ENCODE data around the gene CBFA2T3.

- TF ChIP-seq, protein P1, sequence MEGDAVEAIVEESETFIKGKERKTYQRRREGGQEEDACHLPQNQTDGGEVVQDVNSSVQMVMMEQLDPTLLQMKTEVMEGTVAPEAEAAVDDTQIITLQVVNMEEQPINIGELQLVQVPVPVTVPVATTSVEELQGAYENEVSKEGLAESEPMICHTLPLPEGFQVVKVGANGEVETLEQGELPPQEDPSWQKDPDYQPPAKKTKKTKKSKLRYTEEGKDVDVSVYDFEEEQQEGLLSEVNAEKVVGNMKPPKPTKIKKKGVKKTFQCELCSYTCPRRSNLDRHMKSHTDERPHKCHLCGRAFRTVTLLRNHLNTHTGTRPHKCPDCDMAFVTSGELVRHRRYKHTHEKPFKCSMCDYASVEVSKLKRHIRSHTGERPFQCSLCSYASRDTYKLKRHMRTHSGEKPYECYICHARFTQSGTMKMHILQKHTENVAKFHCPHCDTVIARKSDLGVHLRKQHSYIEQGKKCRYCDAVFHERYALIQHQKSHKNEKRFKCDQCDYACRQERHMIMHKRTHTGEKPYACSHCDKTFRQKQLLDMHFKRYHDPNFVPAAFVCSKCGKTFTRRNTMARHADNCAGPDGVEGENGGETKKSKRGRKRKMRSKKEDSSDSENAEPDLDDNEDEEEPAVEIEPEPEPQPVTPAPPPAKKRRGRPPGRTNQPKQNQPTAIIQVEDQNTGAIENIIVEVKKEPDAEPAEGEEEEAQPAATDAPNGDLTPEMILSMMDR (IDR thresholded peaks at IDR 0.05), result no peak
- TF ChIP-seq POLR2A (IDR thresholded peaks at IDR 0.05), result no peak
Observed at GRCh38 chr16:88938119-88938776, 38.8 kb downstream of the CBFA2T3 start.
